GM12872 (cell line): Measurements from ENCODE around the gene PDE8A.

Source experiments
- TF ChIP-seq, protein P1 (sequence below): IDR thresholded peaks from 3 replicates; pipeline ENCODE4 v1.5.1; 2011; ENCODE audit warnings: low read depth, mild to moderate bottlenecking, low read length, moderate library complexity; ENCODE audit not compliant: insufficient read depth

The PDE8A gene

DNA sequence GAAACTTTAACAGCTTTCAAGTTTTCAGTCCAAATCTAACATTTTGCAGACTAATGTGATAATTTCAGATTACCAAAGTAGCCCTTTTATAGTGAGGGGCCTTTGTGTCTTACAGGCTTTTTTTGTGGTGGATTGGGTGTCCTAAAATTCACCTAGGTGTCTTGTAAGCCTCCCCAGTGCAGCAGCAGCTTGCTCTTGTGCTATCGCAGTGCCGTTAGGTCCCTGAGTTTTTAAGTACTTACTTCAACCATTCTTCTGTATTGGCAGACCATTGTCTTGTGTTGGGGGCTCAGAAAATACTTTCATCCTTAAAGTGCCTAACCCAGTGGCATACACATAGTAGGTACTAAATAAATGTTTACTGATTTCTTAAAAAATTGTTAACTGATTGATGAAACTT lies 2.1 kb downstream of the PDE8A start:
- TF ChIP-seq, protein P1, sequence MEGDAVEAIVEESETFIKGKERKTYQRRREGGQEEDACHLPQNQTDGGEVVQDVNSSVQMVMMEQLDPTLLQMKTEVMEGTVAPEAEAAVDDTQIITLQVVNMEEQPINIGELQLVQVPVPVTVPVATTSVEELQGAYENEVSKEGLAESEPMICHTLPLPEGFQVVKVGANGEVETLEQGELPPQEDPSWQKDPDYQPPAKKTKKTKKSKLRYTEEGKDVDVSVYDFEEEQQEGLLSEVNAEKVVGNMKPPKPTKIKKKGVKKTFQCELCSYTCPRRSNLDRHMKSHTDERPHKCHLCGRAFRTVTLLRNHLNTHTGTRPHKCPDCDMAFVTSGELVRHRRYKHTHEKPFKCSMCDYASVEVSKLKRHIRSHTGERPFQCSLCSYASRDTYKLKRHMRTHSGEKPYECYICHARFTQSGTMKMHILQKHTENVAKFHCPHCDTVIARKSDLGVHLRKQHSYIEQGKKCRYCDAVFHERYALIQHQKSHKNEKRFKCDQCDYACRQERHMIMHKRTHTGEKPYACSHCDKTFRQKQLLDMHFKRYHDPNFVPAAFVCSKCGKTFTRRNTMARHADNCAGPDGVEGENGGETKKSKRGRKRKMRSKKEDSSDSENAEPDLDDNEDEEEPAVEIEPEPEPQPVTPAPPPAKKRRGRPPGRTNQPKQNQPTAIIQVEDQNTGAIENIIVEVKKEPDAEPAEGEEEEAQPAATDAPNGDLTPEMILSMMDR = no peak

DNA sequence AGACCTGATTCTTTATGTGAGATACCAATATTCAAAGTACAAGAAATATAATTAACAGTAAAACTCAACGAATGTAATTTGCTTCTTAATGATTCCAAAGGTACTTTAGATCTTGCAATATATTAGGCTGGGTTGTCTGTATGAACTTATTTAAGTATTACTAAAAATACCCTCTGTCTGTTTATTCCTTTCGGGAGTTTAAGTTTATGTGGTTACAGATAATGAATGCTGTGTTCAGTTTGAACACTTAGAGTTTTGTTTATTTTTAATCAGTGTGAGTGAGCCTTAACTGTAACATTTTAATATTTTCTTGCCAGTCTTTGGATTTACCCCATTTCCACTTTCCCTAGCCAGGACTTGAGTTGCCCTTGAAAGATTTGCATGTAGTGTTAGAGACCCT lies 3.5 kb downstream of the PDE8A start:
- TF ChIP-seq, protein P1 = no peak

DNA sequence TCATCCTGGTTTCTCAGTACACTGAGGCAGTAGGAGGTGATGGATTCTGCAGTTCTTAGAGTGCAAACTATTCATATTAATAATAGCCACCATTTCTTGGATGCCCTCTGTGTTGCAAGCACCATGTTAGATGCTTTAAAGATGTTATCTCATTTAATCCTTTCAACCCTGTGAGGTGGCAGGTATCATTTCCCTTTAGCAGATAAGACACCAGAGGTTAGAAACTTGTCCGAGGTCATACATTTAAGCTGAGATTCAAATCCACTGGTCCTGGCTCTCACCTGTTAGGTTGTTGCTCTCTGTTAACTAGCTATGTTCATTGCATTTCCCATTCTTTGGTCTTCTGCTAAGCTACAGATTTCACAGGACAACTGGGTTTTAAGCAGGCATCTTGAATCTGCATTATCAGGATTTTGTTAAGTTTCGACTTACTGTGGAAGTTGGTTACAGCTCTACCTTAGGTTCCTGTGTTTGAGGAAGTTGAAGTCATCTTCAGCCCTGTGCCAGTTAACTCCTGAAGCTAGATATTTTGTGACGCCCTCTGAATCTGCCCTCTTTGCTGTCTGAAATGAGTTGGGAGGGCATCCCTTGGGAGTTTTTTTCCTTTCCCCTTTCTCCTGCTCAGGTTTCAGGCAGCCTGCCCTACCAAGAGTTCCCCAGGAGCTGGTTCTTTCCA lies 6.4 kb downstream of the PDE8A start:
- TF ChIP-seq, protein P1 = no peak

DNA sequence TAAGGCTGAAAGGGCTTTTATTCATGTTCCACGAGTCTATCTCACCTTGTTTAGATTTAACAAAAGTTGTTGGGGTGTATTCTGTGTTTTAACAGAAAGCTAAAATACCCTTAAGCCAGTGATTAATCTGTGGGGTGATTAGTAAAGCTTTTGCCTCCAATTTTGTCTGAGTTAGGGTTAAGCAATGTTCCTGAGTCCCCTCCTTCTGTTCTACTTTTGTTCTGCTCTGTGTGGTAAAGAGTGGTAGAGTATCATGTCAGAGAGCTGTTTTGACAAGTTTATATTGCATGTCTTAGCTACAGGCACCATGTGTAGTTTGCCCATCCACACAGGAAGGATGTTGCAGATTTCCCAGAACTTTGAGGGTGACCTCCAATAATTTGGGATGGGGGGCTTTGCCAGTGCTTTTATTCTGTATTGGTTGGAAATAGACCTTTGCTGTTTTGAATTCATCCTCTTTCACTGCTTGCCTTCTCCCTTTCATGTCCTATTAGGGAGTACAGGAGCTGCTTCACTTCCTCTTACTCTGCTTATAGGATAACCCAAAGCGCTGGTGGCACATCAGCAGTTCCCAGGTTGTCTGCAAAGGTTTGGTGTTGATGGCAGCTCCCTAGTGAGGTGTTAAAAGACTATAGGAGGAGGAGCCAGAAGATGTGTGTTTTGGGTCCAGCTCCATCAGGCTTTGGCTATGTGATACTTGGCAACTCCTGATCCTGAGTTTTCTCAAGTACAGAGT lies 7.4 kb downstream of the PDE8A start:
- TF ChIP-seq, protein P1 = no peak

DNA sequence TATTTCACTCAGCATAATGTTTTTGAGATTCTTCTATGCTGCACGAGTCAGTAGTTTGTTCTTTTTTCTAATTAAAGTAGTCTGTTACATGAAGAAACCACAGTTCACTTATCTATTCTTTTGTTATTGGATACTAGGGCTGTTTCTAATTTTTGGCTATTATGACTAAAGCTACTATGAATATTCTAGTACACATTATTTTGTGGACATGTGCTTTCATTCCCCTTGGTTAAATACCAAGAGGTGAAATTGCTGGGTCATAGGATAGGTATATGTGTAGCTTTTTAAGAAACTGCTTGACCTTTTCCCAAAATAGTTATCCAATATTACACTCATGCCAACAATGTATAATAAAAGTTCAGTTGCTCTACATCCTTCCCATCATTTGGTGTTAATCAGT lies 8.9 kb downstream of the PDE8A start:
- TF ChIP-seq, protein P1 = no peak

DNA sequence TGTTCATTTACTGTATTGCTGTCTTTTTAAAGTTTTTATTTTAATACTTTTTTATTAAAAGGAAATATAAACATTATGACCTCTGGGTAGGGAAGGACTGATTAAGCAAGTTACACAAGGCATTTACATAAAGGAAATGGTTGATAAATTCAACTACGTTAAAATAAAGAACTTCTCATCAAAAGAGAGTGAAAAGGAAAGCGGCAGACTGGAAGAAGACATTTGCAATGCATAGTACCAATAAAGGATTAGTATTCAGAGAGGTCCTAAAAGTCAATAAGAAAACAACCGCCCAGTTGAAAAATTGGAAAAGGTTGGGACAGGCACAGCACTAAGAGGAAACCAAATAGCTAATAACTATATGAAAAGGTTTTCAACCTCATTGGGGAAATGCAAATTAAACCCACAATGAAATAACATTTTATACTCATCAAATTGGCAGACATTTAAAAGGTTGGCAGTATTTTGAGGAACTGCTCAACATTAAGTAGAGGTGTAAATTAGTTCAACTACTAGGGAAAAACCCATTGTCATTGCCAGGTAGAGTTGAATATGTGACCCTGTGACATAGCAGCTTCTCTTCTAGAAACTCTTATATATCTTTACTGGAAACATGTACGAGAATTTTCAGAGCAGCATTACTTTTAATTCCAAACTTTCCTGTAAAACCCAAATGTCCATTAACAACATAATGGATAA lies 9.5 kb downstream of the PDE8A start:
- TF ChIP-seq, protein P1 = no peak

DNA sequence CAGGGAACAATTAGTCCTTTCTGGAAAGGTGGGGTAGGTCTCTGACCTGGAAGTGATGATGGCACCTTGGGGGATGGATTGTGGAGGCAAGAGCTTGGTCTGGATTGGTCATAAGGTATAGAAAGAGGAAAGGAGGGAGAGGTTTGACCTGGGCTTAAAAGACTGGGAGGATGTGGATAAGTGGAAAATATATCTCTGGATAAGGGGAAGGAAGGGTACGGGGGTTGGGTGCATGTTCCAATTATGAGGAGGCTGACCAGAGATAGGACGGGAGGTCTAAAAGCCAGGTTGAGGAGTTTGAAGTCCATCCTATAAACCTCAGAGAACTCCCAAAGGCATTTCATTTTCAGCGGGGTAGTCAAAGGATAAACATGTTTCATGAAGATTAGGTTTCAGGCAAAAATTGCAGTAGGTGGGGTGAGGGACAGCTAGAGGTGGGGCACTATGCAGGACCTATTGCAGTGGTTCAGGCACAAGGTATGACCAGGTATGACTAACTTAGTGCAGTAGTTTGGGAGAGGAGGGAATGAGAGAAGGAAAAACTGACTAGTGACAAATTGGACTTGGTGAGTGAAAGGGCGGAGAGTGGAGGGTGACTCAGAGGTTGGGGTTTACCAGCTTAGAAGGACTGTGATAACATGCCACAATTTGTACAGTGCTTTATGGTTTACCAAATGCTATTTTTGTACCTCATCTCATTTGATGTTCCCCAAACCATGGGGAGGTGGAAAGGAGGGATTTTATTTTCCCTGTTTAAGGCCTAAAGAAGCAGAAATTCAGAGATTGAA lies 10.7 kb downstream of the PDE8A start:
- TF ChIP-seq, protein P1 = no peak
